Progenitor cell of endocrine pancreas (in vitro differentiated cells): Measurements from ENCODE around the gene AIG1. TPM values are rescaled to one million over a fixed set of nuclear protein-coding genes. Genes with fewer than 3 reads are reported as not detected.

Experiments used
- DNase-seq: peaks from one replicate; pipeline ENCODE4 v3.0.0; 2021; ENCODE audit warnings: low spot score; ENCODE audit not compliant: unreplicated experiment
- H3K27ac Mint-ChIP-seq: 2 replicates; pipeline ENCODE4 v1.8.0; 2021; ENCODE audit warnings: mild to moderate bottlenecking, moderate library complexity, mixed read lengths
- H3K27me3 Mint-ChIP-seq: 2 replicates; pipeline ENCODE4 v1.8.0; 2021; ENCODE audit warnings: mixed read lengths
- H3K36me3 Mint-ChIP-seq: 2 replicates; pipeline ENCODE4 v1.8.0; 2022; ENCODE audit warnings: mixed read lengths; ENCODE audit not compliant: insufficient read depth
- H3K4me1 Mint-ChIP-seq: 2 replicates; pipeline ENCODE4 v1.8.0; 2021; ENCODE audit warnings: low read depth, mixed read lengths
- H3K4me3 Mint-ChIP-seq: 2 replicates; pipeline ENCODE4 v1.8.0; 2021; ENCODE audit warnings: low read depth, mild to moderate bottlenecking, moderate library complexity, mixed read lengths
- H3K9me3 Mint-ChIP-seq: 2 replicates; pipeline ENCODE4 v1.8.0; 2021; ENCODE audit warnings: low read depth, mixed read lengths
- CTCF ChIP-seq: fragments of 200-600 bp; sonication (generic); IDR thresholded peaks from one replicate; pipeline ENCODE4 v1.5.0; 2021; ENCODE audit warnings: antibody characterized with exemption, mild to moderate bottlenecking; ENCODE audit not compliant: unreplicated experiment
- total RNA-seq: library from RNA; stranded (reverse); gene quantifications from 2 replicates; pipeline ENCODE4 v1.2.1, GENCODE V29; 2021

The AIG1 gene
- total RNA-seq, 1 donor from 2014 or later = 40.0 TPM

DNA sequence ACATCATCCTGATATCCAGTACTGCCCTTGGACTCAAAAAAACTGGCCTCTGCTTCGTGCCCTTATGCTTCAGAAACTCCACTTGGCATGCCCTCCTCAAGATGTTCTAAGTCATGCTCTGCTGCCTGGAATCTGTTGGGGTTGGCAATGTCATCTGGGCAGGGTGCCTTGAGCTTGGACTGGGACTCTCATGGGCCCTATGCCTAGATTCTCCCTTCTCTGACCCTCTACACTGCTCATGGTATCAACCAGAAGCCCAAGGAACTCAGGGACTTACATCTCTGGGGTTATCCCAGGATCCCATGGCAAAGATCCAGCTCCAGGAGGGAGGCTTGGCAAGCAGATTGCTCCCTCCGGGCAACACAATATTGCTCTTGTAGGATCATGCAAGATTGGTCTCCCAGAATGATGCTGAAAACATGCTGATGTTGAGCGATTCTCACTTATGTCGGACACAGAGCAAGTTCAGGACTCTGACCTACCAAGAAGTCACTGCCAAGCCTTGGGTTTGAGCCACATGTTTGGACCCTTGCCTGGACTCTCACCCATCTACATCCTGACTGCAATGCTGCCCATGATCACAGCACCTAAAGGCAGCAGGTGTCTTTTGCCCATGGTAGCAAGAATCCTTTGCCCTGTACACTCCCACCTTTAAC is 301.0 kb downstream of the AIG1 start:
- H3K27ac Mint-ChIP-seq = no peak overlapping the region
- no peaks in the 10 kb centered on the region for H3K27me3 Mint-ChIP-seq
- DNase-seq = no peak
- H3K4me3 Mint-ChIP-seq = no peak overlapping the region
- no peaks in the 10 kb centered on the region for H3K4me1 Mint-ChIP-seq
- H3K9me3 Mint-ChIP-seq = no peaks in the 10 kb centered on the region
- no peak for TF ChIP-seq CTCF
- no peaks in the 10 kb centered on the region for H3K36me3 Mint-ChIP-seq

DNA sequence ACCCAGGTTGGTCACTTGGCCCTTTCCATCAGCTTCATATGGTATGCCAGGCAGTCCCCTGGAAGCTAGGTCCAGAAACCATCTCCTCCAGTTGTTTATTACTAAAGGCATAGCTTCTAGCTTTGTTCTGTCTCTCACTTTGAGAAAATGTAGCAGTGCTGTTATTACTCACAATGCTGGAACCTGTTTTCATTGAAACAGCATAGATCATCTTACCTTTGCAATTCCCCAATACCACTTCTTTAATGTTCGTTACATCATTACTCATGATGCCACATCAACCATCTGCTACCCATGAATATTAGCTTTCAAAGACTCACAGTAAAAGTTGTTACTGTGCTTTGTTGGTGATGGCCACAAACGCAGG is 301.5 kb downstream of the AIG1 start:
- H3K27ac Mint-ChIP-seq = no peak overlapping the region
- no peak for TF ChIP-seq CTCF
- H3K36me3 Mint-ChIP-seq = no peaks in the 10 kb centered on the region
- H3K9me3 Mint-ChIP-seq = no peaks in the 10 kb centered on the region
- no peak overlapping the region for H3K4me3 Mint-ChIP-seq
- DNase-seq = no peak
- H3K4me1 Mint-ChIP-seq = no peaks in the 10 kb centered on the region
- no peaks in the 10 kb centered on the region for H3K27me3 Mint-ChIP-seq

GRCh38 chr6:143363299-143363698 is 302.6 kb downstream of the AIG1 start:
- no peak for TF ChIP-seq CTCF
- no peak overlapping the region for H3K4me3 Mint-ChIP-seq
- no peaks in the 10 kb centered on the region for H3K27me3 Mint-ChIP-seq
- H3K9me3 Mint-ChIP-seq = no peaks in the 10 kb centered on the region
- H3K4me1 Mint-ChIP-seq = no peaks in the 10 kb centered on the region
- no peak for DNase-seq
- H3K36me3 Mint-ChIP-seq = no peaks in the 10 kb centered on the region
- H3K27ac Mint-ChIP-seq = no peak overlapping the region

DNA sequence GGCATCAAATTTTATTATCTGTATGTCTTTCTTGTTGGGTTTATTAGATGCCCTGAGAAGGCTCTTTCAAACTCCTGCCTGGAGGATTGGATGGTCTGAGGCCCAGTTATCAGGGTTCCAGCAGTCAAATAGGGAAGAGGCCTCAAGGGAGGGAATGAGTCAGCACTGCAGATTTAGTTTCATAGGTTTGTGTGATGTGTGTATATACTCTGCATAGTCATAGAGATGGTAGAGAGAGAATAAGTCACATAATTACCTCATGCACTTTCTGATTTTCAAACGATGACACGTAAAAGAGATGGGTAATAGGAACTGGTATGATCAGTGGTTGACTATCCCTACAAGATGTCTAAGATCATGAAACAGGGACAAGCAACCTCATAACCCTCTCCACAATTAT is 307.7 kb downstream of the AIG1 start:
- no peak for TF ChIP-seq CTCF
- DNase-seq = no peak
- H3K27me3 Mint-ChIP-seq = no peaks in the 10 kb centered on the region
- H3K4me3 Mint-ChIP-seq = no peak overlapping the region
- no peaks in the 10 kb centered on the region for H3K36me3 Mint-ChIP-seq
- H3K9me3 Mint-ChIP-seq = no peaks in the 10 kb centered on the region
- H3K27ac Mint-ChIP-seq = no peak overlapping the region
- no peaks in the 10 kb centered on the region for H3K4me1 Mint-ChIP-seq

DNA sequence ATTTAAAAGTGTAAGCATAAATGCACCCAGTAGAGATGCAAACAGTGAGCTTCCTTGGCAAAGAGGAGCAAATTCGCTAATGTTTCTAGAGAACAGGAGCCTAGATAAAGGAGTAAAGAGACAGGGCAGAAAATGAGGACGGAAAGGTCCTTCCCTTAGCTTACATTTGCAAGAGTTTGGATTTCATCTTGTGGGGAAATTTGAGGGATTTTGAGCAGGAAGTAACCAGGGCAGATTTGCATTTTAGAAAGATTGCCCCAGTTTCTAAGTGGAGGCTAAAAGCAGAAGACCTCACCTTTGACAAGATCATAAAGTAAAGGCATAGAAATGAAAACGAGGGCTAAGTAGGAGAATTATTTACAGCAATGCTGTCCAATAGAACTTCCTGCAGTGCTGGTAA is 309.3 kb downstream of the AIG1 start:
- Mint-ChIP-seq H3K27ac (no peak overlapping the region), H3K4me1 (no peaks in the 10 kb centered on the region), H3K9me3 (no peaks in the 10 kb centered on the region), H3K4me3 (no peak overlapping the region), H3K36me3 (no peaks in the 10 kb centered on the region), H3K27me3 (no peaks in the 10 kb centered on the region)
- no peak for DNase-seq
- TF ChIP-seq CTCF = no peak
